HEK293 (cell line): ENCODE measurements around the gene STAT3.

Experiments
- CTCF ChIA-PET: fragments of 350-600 bp; formaldehyde crosslinking; extraction: SDS; loops from one replicate; lab custom pipeline; 2021; ENCODE audit warnings: antibody characterized with exemption; lab: Yijun Ruan, JAX
- POLR2A ChIA-PET: fragments of 300-600 bp; formaldehyde crosslinking; extraction: SDS; loops from one replicate; lab custom pipeline; 2020; ENCODE audit warnings: antibody characterized with exemption, inconsistent platforms; lab: Yijun Ruan, JAX
- H3K27ac ChIP-seq: fragments of 200-500 bp; sonication (Bioruptor generic); 2 replicates; pipeline ENCODE4 v1.5.1; 2014; ENCODE audit warnings: low read depth, low read length, control low read depth, inconsistent platforms; ENCODE audit errors: extremely low read depth
- H3K36me3 ChIP-seq, 2 experiments: fragments of 200-500 bp in 1 of 2; sonication (Bioruptor generic) in 1 of 2; 1 replicate in 1 of 2; 2 replicates in 1 of 2; pipeline ENCODE4 v1.5.1; 2014 to 2017; ENCODE audit warnings: inconsistent platforms in 2 of 2, low read length in 2 of 2; ENCODE audit not compliant: control insufficient read depth in 2 of 2, insufficient read depth in 1 of 2
- H3K4me1 ChIP-seq: fragments of 200-500 bp; sonication (Bioruptor generic); 2 replicates; pipeline ENCODE4 v1.5.1; 2014; ENCODE audit warnings: mild to moderate bottlenecking, low read length, inconsistent platforms; ENCODE audit not compliant: control insufficient read depth, insufficient read depth
- H3K4me3 ChIP-seq: 2 replicates; pipeline ENCODE4 v1.5.1; 2011; ENCODE audit warnings: low read depth, mild to moderate bottlenecking, control low read depth, low read length, moderate library complexity
- H3K9me3 ChIP-seq: fragments of 200-500 bp; sonication (Bioruptor generic); 2 replicates; pipeline ENCODE4 v1.5.1; 2014; ENCODE audit warnings: low read depth, low read length, inconsistent platforms; ENCODE audit not compliant: control insufficient read depth, insufficient read depth
- BCL11B ChIP-seq: fragments of 450-650 bp; formaldehyde crosslinking; IDR thresholded peaks from 2 replicates; pipeline ENCODE4 v1.5.1; 2016; ENCODE audit warnings: low read depth, missing biosample characterization, missing genetic modification characterization
- HOXD13 ChIP-seq: sonication (generic); formaldehyde crosslinking; IDR thresholded peaks from 2 replicates; pipeline ENCODE4 v1.8.0; 2022; ENCODE audit warnings: missing genetic modification reagents, borderline replicate concordance
- KLF7 ChIP-seq: fragments of 450-650 bp; formaldehyde crosslinking; IDR thresholded peaks from 2 replicates; pipeline ENCODE4 v1.5.1; 2016; ENCODE audit warnings: missing biosample characterization, missing genetic modification characterization, borderline replicate concordance
- MZF1 ChIP-seq: fragments of 450-650 bp; formaldehyde crosslinking; IDR thresholded peaks from 2 replicates; pipeline ENCODE4 v1.5.1; 2017; ENCODE audit warnings: missing biosample characterization, missing genetic modification characterization, borderline replicate concordance
- OVOL3 ChIP-seq: fragments of 450-650 bp; formaldehyde crosslinking; IDR thresholded peaks from 2 replicates; pipeline ENCODE4 v1.5.1; 2016; ENCODE audit warnings: missing biosample characterization, missing genetic modification characterization
- WT1 ChIP-seq: fragments of 450-650 bp; formaldehyde crosslinking; IDR thresholded peaks from 2 replicates; pipeline ENCODE4 v1.5.1; 2016; ENCODE audit warnings: missing biosample characterization, missing genetic modification characterization
- ZBTB1 ChIP-seq: fragments of 450-650 bp; formaldehyde crosslinking; IDR thresholded peaks from 2 replicates; pipeline ENCODE4 v1.5.1; 2016; ENCODE audit warnings: missing biosample characterization, missing genetic modification characterization
- ZBTB26 ChIP-seq: fragments of 450-650 bp; formaldehyde crosslinking; optimal IDR thresholded peaks from 2 replicates; pipeline ENCODE3; 2016; ENCODE audit warnings: missing biosample characterization, mild to moderate bottlenecking, missing genetic modification characterization
- ZBTB44 ChIP-seq: fragments of 450-650 bp; IDR thresholded peaks from 2 replicates; pipeline ENCODE4 v1.5.1; 2018; ENCODE audit warnings: missing biosample characterization, mild to moderate bottlenecking, missing genetic modification characterization
- ZBTB8A ChIP-seq: fragments of 450-650 bp; formaldehyde crosslinking; IDR thresholded peaks from 2 replicates; pipeline ENCODE4 v1.5.1; 2016; ENCODE audit warnings: missing biosample characterization, missing genetic modification characterization
- ZFP69B ChIP-seq: fragments of 450-650 bp; formaldehyde crosslinking; IDR thresholded peaks from 2 replicates; pipeline ENCODE4 v1.5.1; 2016; ENCODE audit warnings: missing biosample characterization, missing genetic modification characterization
- ZIC2 ChIP-seq: fragments of 450-650 bp; formaldehyde crosslinking; IDR thresholded peaks from 2 replicates; pipeline ENCODE4 v1.5.1; 2016; ENCODE audit warnings: missing biosample characterization, missing genetic modification characterization
- ZNF19 ChIP-seq: fragments of 450-650 bp; formaldehyde crosslinking; IDR thresholded peaks from 2 replicates; pipeline ENCODE4; 2016; ENCODE audit warnings: missing biosample characterization, missing genetic modification characterization, low read depth
- ZNF214 ChIP-seq: fragments of 450-650 bp; formaldehyde crosslinking; IDR thresholded peaks from 2 replicates; pipeline ENCODE4 v1.5.1; 2017; ENCODE audit warnings: missing biosample characterization, mild to moderate bottlenecking, missing genetic modification characterization, borderline replicate concordance
- ZNF248 ChIP-seq: fragments of 450-650 bp; formaldehyde crosslinking; IDR thresholded peaks from 2 replicates; pipeline ENCODE4 v1.5.1; 2017; ENCODE audit warnings: missing biosample characterization, missing genetic modification characterization
- ZNF274 ChIP-seq, 2 experiments: fragments of 200-500 bp in 1 of 2; fragments of 450-650 bp in 1 of 2; sonication (Bioruptor generic) in 1 of 2; formaldehyde crosslinking in 1 of 2; IDR thresholded peaks; 2 replicates each; pipeline versions ENCODE4 v1.5.1 to v1.6.1; 2014 to 2016; ENCODE audit warnings: borderline replicate concordance in 1 of 2, inconsistent platforms in 1 of 2, low read length in 1 of 2, missing biosample characterization in 1 of 2, missing genetic modification characterization in 1 of 2
- ZNF366 ChIP-seq: fragments of 450-650 bp; formaldehyde crosslinking; conservative IDR thresholded peaks from 2 replicates; pipeline ENCODE4 v1.5.1; 2016; ENCODE audit warnings: missing biosample characterization, missing genetic modification characterization
- ZNF610 ChIP-seq: fragments of 450-650 bp; formaldehyde crosslinking; IDR thresholded peaks from 2 replicates; pipeline ENCODE4 v1.5.1; 2016; ENCODE audit warnings: missing biosample characterization, missing genetic modification characterization, borderline replicate concordance
- ZNF76 ChIP-seq: fragments of 450-650 bp; formaldehyde crosslinking; IDR thresholded peaks from 2 replicates; pipeline ENCODE4; 2016; ENCODE audit warnings: low read depth, missing biosample characterization, missing genetic modification characterization, borderline replicate concordance
- ZSCAN23 ChIP-seq: fragments of 450-650 bp; formaldehyde crosslinking; IDR thresholded peaks from 2 replicates; pipeline ENCODE4 v1.5.1; 2016; ENCODE audit warnings: missing biosample characterization, missing genetic modification characterization
- ZSCAN4 ChIP-seq: fragments of 450-650 bp; formaldehyde crosslinking; IDR thresholded peaks from 2 replicates; pipeline ENCODE4 v1.5.1; 2017; ENCODE audit warnings: missing biosample characterization, missing genetic modification characterization

STAT3 gene

GRCh38 chr17:42308446-42308845, 79.8 kb downstream of the STAT3 start:
- Histone ChIP-seq H3K4me3 (no peak overlapping the region), H3K4me1 (peaks cover 2% of the 10 kb centered on the region), H3K36me3 (peaks cover 0 to 1% of the 10 kb centered on the region in 2 experiments; a peak in 1 of 3 replicates), H3K9me3 (no peaks in the 10 kb centered on the region), H3K27ac (no peak overlapping the region)
- ChIA-PET POLR2A (no interaction called here), CTCF (interaction anchor here (0.8 to 22.0 kb wide), 5 partner anchors 14 to 219 kb away, joined by 3 to 378 read pairs (median 5); partner anchors contain the start of gene CAVIN1)
- TF ChIP-seq ZBTB26, result no peak
- no peak for TF ChIP-seq OVOL3 (tag by site-specific recombination)
- no peak for TF ChIP-seq KLF7 (tag by site-specific recombination)
- no peak for TF ChIP-seq ZBTB1 (tag by site-specific recombination)
- no peak for TF ChIP-seq ZNF366 (tag by site-specific recombination)
- TF ChIP-seq ZBTB44 (tag by site-specific recombination), result no peak
- TF ChIP-seq ZNF19 (tag by site-specific recombination), result no peak
- TF ChIP-seq ZNF248, result no peak
- TF ChIP-seq ZFP69B (tag by site-specific recombination), result no peak

- Histone ChIP-seq H3K9me3 (no peaks in the 10 kb centered on the region), H3K4me1 (no peaks in the 10 kb centered on the region; the same call in 1 of the 2 replicates), H3K27ac (no peak overlapping the region), H3K36me3 (no peaks in the 10 kb centered on the region), H3K4me3 (no peak overlapping the region)
- CTCF ChIA-PET, result interaction anchor here (0.6 to 22.0 kb wide), 5 partner anchors 96 to 394 kb away, joined by 3 to 378 read pairs (median 5); partner anchors contain the start of gene CAVIN1
- TF ChIP-seq HOXD13 (CRISPR knock-in tag), result no peak
- no peak for TF ChIP-seq MZF1 (tag by site-specific recombination)
- no peak for TF ChIP-seq ZNF610
- TF ChIP-seq ZNF19 (tag by site-specific recombination), result no peak
- no peak for TF ChIP-seq BCL11B
- no peak for TF ChIP-seq ZSCAN4
- no peak for TF ChIP-seq ZBTB8A
- no peak for TF ChIP-seq ZNF214 (tag by site-specific recombination)
- TF ChIP-seq ZNF76, result no peak
- no peak for TF ChIP-seq OVOL3 (tag by site-specific recombination)
- TF ChIP-seq ZIC2, result no peak
- POLR2A ChIA-PET, result no interaction called here
Observed at GRCh38 chr17:42307362-42307927, 80.8 kb downstream of the STAT3 start.

GRCh38 chr17:42306385-42306667, 81.9 kb downstream of the STAT3 start:
- no peak for TF ChIP-seq ZNF214 (tag by site-specific recombination)
- no peak for TF ChIP-seq ZNF274 (IDR thresholded peaks at IDR 0.05; ENCODE audit: low read length)
- no peak for TF ChIP-seq ZNF274 (tag by site-specific recombination; IDR thresholded peaks at IDR 0.05; ENCODE audit: borderline replicate concordance)
- no peak for TF ChIP-seq WT1 (tag by site-specific recombination)
- TF ChIP-seq ZSCAN23 (tag by site-specific recombination), result no peak
- Histone ChIP-seq H3K36me3 (no peaks in the 10 kb centered on the region), H3K4me3 (no peak overlapping the region), H3K4me1 (no peaks in the 10 kb centered on the region), H3K9me3 (no peaks in the 10 kb centered on the region), H3K27ac (no peak overlapping the region)
- ChIA-PET CTCF (interaction anchor here (0.7 kb wide), 1 partner anchor 211 kb away, joined by 3 read pairs; no protein-coding TSS in a partner anchor), POLR2A (no interaction called here)
